ENCODE measurements around the gene DRD3.

DRD3 gene

DNA sequence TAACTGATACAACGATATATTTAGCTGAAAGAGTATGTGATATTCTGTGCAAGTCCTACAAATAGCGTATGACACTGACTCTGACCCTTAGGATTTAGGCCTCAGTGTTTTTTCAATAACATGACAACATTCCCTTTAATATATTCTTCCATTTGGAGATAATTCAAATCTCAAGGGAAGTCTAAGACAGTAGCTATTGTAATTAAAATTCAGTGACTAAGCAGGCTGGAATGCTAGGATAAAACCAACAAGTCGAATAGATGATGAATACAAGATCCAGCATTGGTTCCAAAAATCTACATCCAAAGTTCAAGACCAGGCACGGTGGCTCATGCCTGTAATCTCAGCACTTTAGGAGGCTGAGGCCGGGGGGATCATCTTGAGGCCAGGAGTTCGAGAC, 66.2 kb downstream of the DRD3 start:
- no peak overlapping the region for H3K4me3 ChIP-seq (ENCODE audit: low read length)
- TF ChIP-seq, protein P1, sequence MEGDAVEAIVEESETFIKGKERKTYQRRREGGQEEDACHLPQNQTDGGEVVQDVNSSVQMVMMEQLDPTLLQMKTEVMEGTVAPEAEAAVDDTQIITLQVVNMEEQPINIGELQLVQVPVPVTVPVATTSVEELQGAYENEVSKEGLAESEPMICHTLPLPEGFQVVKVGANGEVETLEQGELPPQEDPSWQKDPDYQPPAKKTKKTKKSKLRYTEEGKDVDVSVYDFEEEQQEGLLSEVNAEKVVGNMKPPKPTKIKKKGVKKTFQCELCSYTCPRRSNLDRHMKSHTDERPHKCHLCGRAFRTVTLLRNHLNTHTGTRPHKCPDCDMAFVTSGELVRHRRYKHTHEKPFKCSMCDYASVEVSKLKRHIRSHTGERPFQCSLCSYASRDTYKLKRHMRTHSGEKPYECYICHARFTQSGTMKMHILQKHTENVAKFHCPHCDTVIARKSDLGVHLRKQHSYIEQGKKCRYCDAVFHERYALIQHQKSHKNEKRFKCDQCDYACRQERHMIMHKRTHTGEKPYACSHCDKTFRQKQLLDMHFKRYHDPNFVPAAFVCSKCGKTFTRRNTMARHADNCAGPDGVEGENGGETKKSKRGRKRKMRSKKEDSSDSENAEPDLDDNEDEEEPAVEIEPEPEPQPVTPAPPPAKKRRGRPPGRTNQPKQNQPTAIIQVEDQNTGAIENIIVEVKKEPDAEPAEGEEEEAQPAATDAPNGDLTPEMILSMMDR (conservative IDR thresholded peaks at IDR 0.05; ENCODE audit: low read depth, low read length) = no peak
- DNase-seq (ENCODE audit: low read depth) = no peak

DNA sequence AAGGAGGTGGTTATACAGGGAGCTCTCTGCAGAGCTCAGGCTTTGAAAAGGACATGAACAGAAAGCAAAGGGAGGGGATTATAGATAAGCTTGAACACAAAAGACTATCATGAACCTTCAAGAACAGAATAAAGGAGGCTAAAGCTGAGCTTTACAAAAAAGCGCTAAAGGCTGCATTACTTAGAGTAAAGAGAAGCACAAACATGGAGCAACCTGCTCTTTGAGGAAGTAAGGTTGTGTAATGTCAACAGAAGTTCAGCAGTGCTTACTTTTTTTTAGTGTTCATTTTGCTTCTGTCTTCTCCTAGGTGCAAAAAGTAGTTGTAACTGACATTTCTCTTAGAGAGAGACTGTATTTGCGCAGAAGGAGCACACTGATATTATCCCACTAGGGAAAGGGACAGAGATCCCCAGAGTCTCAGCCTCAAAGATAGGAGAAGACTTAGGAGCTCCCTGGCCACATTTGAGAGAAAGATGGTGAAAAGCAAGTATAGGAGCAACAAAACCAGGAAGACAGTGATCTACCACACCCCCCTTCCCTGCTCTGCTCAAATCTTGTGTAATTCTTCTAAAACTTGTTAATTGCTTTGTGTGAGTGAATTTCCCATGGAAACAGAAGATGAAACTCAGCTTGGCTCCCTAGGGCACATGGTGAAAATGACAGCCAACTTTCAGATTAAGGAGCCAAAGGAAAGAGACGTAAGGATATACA, 67.6 kb downstream of the DRD3 start:
- no peak overlapping the region for H3K4me3 ChIP-seq (ENCODE audit: low read length)
- TF ChIP-seq, protein P1 (conservative IDR thresholded peaks at IDR 0.05; ENCODE audit: low read depth, low read length) = no peak
- no peak for DNase-seq (ENCODE audit: low read depth)

DNA sequence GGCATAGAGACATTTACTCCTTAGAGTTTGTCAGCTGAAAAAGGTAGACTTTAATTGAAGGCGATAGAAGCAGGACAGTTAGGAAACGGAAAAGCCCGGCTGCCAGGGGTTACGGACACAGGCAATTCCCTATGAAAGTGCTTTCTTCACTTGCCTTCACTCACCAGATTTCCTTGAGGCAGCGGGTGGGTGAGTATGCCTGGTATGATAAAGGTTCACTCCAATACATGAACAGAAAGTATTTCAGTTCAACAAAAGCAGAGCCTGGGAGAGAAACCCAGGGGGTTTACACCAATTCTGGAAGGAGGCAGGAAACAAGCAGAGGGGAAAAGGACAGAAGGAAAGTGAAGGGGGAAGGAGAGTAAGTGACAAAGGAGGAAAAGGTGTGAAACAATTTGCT, 68.4 kb downstream of the DRD3 start:
- TF ChIP-seq, protein P1 (conservative IDR thresholded peaks at IDR 0.05; ENCODE audit: low read depth, low read length) = no peak
- no peak overlapping the region for H3K4me3 ChIP-seq (ENCODE audit: low read length)
- DNase-seq (ENCODE audit: low read depth) = no peak

DNA sequence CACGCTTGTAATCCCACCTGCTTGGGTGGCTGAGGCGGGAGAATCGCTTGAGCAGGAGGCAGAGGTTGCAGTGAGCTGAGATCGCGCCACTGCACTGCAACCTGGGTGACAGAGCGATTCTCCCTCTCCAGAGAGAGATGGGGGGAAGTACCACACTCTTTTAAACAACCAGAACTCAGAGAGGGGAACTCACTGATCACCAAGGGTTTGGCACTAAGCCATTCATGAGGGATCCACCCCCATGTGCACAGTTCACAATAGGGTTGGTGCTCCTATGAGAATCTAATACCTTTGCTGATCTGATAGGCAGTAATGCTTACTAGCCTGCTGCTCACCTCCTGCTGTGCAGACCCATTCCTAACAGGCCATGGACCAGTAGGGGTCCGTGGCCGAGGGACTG, 70.7 kb downstream of the DRD3 start:
- H3K4me3 ChIP-seq (ENCODE audit: low read length) = no peak overlapping the region
- TF ChIP-seq, protein P1 (conservative IDR thresholded peaks at IDR 0.05; ENCODE audit: low read depth, low read length) = no peak
- DNase-seq (ENCODE audit: low read depth) = no peak

DNA sequence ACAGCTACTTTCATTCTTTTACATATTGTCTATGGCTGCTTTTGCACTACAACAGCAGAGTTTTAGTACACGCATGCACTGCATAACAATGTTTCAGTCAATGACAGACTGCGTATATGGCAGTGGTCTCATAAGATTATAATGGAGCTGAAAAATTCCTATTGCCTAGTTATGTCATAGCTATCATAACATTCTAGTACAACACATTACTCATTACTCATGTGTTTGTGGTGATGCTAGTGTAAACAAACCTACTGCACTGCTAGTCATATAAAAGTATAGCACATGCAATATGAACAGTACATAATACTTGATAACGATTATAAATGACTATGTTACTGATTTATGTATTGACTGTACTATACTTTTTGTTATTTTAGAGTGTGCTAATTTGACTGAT, 74.4 kb downstream of the DRD3 start:
- TF ChIP-seq, protein P1 (conservative IDR thresholded peaks at IDR 0.05; ENCODE audit: low read depth, low read length) = no peak
- no peak overlapping the region for H3K4me3 ChIP-seq (ENCODE audit: low read length)
- DNase-seq (ENCODE audit: low read depth) = no peak

DNA sequence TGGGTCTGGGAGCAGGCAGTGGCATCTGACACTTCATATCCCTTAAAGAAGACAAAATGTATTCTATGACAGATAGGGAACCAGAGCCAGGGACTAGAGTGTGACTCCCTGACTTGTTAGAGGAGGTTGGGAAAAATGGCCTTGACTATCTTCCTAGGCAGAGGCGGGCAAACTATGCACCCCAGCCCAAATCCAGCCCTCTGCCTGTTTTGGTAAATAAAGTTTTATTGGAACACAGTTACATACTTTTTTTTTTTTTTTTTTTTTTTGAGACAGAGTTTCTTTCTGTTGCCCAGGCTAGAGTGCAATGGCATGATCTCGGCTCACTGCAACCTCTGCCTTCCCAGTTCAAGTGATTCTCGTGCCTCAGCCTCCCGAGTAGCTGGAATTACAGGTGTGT, 75.0 kb downstream of the DRD3 start:
- TF ChIP-seq, protein P1 (conservative IDR thresholded peaks at IDR 0.05; ENCODE audit: low read depth, low read length) = no peak
- DNase-seq (ENCODE audit: low read depth) = no peak
- no peak overlapping the region for H3K4me3 ChIP-seq (ENCODE audit: low read length)

DNA sequence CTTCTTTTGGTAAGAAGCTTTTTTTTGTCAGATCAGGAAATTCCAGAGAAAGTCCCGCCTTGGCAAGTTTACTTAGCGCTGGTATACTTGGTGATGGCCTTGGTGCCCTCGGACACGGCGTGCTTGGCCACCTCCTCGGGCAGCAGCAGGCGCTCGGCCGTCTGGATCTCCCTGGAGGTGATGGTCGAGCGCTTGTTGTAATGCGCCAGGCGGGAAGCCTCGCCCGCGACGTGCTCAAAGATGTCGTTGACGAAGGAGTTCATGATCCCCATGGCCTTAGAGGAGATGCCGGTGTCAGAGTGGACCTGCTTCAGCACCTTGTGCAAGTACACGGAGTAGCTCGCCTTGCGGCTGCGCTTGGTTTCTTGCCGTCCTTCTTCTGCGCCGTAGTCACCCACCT, 75.7 kb downstream of the DRD3 start:
- no peak overlapping the region for H3K4me3 ChIP-seq (ENCODE audit: low read length)
- TF ChIP-seq, protein P1 (conservative IDR thresholded peaks at IDR 0.05; ENCODE audit: low read depth, low read length) = no peak

More for the DNA sequence above, 75.7 kb downstream of the DRD3 start:
- DNase-seq (ENCODE audit: low read depth) = no peak

Data from retinal pigment epithelial cell (primary cell).